Measurements from ENCODE around the gene DLX5. TPM values are rescaled to one million over a fixed set of nuclear protein-coding genes. Genes with fewer than 3 reads are reported as not detected.

The DLX5 gene
- total and polyA plus RNA-seq, 9 of the 15 experiments (the other 6 are each of a cell fraction or from before 2014, with no cell fraction given): not detected

DNA sequence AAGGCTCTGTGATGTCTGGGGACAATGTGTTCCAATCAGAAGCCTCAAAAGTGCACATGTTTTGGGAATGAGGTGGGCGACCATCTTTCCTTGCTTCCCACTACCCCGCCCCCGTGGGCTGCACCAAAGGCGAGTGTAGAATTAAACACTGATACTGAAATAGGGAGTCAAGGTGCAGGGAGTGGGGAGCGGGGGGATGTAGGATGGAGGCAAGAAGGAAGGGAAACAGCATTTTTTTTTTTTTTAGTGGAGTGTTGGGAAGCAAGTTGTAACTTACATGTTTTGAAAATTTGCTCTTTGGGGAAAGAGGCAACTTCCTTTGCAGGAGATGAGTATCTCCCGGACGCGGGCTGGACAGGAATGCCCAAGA, 484 bp upstream of the DLX5 start:
- no peak overlapping the region for H2AFZ ChIP-seq (ENCODE audit: low read depth, low read length)
- WGBS (ENCODE audit: insufficient coverage, low coverage, missing lambda C conversion rate): under 1% methylated on average over 8 of the region's 8 CpGs
- in situ Hi-C loops (cut with MboI): loop anchor here (5.0 to 10.0 kb wide), 2 partner anchors 943 to 1110 kb away; no protein-coding TSS in a partner anchor
- no peak overlapping the region for H3K9ac ChIP-seq (ENCODE audit: insufficient read depth in 1 of 2, low read depth in 2 of 2, low read length in 2 of 2)
- no peak overlapping the region for H3K4me2 ChIP-seq (ENCODE audit: insufficient read depth, low read length)
- H3K9me3 ChIP-seq (replicated peaks; ENCODE audit: control insufficient read depth, insufficient read depth, low read depth, low read length): no peaks in the 10 kb centered on the region
- no peak for TF ChIP-seq PHB (CRISPR knock-in tag; IDR thresholded peaks at IDR 0.05)
- TF ChIP-seq FOXK1 (CRISPR knock-in tag; IDR thresholded peaks at IDR 0.05; ENCODE audit: borderline replicate concordance): no peak
- POLR2A ChIA-PET: no interaction called here
- peaks cover 66 to 74% of the 10 kb centered on the region in 2 experiments for H3K27me3 ChIP-seq (ENCODE audit: control insufficient read depth in 2 of 2, insufficient read depth in 2 of 2, low read length in 2 of 2)
- no peaks in the 10 kb centered on the region for H3K36me3 ChIP-seq (ENCODE audit: control insufficient read depth, insufficient read depth, low read length)
- CTCF ChIA-PET (ENCODE audit: low intra/inter-chr PET ratio): no interaction called here
- no peaks in the 10 kb centered on the region for H3K79me2 ChIP-seq (ENCODE audit: control insufficient read depth, insufficient read depth, low read length)
- no peak for DNase-seq (ENCODE audit: extremely low read depth in 1 of 4, low spot score in 3 of 4)
- no peak for FAIRE-seq
- H3K4me3 ChIP-seq: no peak overlapping the region
- H3K27ac ChIP-seq (ENCODE audit: extremely low read depth, low read depth, low read length): no peak overlapping the region
- no peak for ATAC-seq
- H3K4me1 ChIP-seq (replicated peaks in 1 of 2; ENCODE audit: control insufficient read depth in 2 of 2, insufficient read depth in 2 of 2, low read length in 2 of 2): peaks cover 0 to 15% of the 10 kb centered on the region in 2 experiments; a peak in 1 of 5 replicates
- no peaks in the 10 kb centered on the region for H3K9me1 ChIP-seq (ENCODE audit: control insufficient read depth, insufficient read depth, low read length)
- intact Hi-C loops (cut with micrococcal nuclease): loop anchor here (5.0 kb wide), 1 partner anchor 1303 kb away; no protein-coding TSS in a partner anchor
- 0 out of 2 replicates have a peak, but pooled peaks cover 5% of the 10 kb centered on the region for H4K20me1 ChIP-seq (replicated peaks; ENCODE audit: control insufficient read depth, insufficient read depth, low read length)
- no TSS peak for BruUV-seq (replicated peaks)

DNA sequence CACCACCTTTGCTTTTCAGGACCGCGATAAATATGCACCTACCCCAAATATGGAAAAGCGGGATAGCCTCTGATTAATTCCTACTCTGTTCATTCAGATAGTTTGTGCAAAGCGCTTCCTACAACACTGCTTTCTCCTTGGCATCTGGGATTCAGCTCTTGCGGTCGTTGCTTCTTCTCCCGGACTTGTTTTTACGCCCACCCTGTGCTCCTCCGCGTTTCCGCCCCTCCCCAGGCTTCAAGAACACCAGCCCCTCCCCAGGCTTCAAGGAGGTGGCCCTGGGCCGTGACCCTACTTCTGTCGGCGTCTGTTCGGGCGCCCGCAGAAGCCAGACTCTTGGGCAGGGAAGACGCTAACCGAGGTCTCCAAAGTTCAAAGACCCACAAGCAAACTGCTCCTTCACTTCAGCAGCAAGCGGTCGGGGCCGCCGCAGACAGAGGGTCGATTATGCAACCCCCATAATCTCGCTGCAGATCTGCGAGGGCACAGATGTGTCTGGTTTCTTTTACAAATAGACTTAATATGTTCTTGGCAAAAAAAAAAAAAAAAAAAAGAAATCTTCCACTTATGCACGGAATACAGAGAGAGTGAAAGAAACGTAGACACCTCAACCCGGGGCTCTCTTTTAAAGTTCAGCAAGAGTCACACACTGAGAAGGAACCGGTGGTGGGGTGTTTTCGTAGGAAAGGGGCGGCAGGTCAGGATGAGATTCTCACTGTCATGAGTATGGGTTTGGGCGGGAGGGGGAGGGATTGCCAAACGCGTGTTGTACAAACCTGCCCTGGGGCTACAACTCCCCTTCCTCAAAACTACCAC, 1.9 kb downstream of the DLX5 start:
- Histone ChIP-seq H3K9me3 (replicated peaks; ENCODE audit: control insufficient read depth, insufficient read depth, low read depth, low read length) (no peaks in the 10 kb centered on the region), H3K4me3 (no peak overlapping the region), H3K79me2 (ENCODE audit: control insufficient read depth, insufficient read depth, low read length) (no peaks in the 10 kb centered on the region), H2AFZ (ENCODE audit: low read depth, low read length) (no peak overlapping the region), H3K4me2 (ENCODE audit: insufficient read depth, low read length) (no peak overlapping the region), H3K36me3 (ENCODE audit: control insufficient read depth, insufficient read depth, low read length) (no peaks in the 10 kb centered on the region), H3K4me1 (replicated peaks in 1 of 2; ENCODE audit: control insufficient read depth in 2 of 2, insufficient read depth in 2 of 2, low read length in 2 of 2) (peaks cover 0 to 15% of the 10 kb centered on the region in 2 experiments; a peak in 1 of 5 replicates), H3K9me1 (ENCODE audit: control insufficient read depth, insufficient read depth, low read length) (no peaks in the 10 kb centered on the region), H3K9ac (ENCODE audit: insufficient read depth in 1 of 2, low read depth in 2 of 2, low read length in 2 of 2) (no peak overlapping the region), H3K27ac (ENCODE audit: extremely low read depth, low read depth, low read length) (no peak overlapping the region), H4K20me1 (replicated peaks; ENCODE audit: control insufficient read depth, insufficient read depth, low read length) (0 out of 2 replicates have a peak, but pooled peaks cover 3% of the 10 kb centered on the region), H3K27me3 (ENCODE audit: control insufficient read depth in 2 of 2, insufficient read depth in 2 of 2, low read length in 2 of 2) (peaks cover 83 to 92% of the 10 kb centered on the region in 2 experiments)
- 7% methylated on average over 31 of the region's 35 CpGs for WGBS (ENCODE audit: insufficient coverage, low coverage, missing lambda C conversion rate)
- in situ Hi-C loops (cut with MboI) (loop anchor here (10.0 kb wide), 1 partner anchor 1108 kb away; no protein-coding TSS in a partner anchor), intact Hi-C loops (cut with micrococcal nuclease) (no loop called here)
- POLR2A ChIA-PET: no interaction called here
- no peak for DNase-seq (ENCODE audit: extremely low read depth in 1 of 4, low spot score in 3 of 4)
- CTCF ChIA-PET (ENCODE audit: low intra/inter-chr PET ratio): no interaction called here
- no TSS peak for BruUV-seq (replicated peaks)
- no peak for ATAC-seq
- no peak for FAIRE-seq
- TF ChIP-seq RFX5 (IDR thresholded peaks at IDR 0.05; ENCODE audit: low read depth, low read length) (no peak), TAL1 (IDR thresholded peaks at IDR 0.05) (no peak), FOXK1 (CRISPR knock-in tag; IDR thresholded peaks at IDR 0.05; ENCODE audit: borderline replicate concordance) (no peak), RBM39 (optimal IDR thresholded peaks at IDR 0.05; ENCODE audit: low read depth, low read length) (no peak), PHB (CRISPR knock-in tag; IDR thresholded peaks at IDR 0.05) (no peak), SIN3A (IDR thresholded peaks at IDR 0.05; ENCODE audit: borderline replicate concordance in 2 of 2, control insufficient read depth in 1 of 2, low read depth in 2 of 2, low read length in 2 of 2) (no peak), ARNT (IDR thresholded peaks at IDR 0.05) (no peak), RBM15 (IDR thresholded peaks at IDR 0.05; ENCODE audit: insufficient read depth, low read length) (no peak), MTA2 (IDR thresholded peaks at IDR 0.05; ENCODE audit: low read depth) (no peak), ZKSCAN3 (CRISPR knock-in tag; IDR thresholded peaks at IDR 0.05) (no peak)
- TF ChIP-seq, protein P1, sequence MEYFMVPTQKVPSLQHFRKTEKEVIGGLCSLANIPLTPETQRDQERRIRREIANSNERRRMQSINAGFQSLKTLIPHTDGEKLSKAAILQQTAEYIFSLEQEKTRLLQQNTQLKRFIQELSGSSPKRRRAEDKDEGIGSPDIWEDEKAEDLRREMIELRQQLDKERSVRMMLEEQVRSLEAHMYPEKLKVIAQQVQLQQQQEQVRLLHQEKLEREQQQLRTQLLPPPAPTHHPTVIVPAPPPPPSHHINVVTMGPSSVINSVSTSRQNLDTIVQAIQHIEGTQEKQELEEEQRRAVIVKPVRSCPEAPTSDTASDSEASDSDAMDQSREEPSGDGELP (CRISPR knock-in tag; IDR thresholded peaks at IDR 0.05; ENCODE audit: borderline replicate concordance): no peak
- TF ChIP-seq, protein P2, sequence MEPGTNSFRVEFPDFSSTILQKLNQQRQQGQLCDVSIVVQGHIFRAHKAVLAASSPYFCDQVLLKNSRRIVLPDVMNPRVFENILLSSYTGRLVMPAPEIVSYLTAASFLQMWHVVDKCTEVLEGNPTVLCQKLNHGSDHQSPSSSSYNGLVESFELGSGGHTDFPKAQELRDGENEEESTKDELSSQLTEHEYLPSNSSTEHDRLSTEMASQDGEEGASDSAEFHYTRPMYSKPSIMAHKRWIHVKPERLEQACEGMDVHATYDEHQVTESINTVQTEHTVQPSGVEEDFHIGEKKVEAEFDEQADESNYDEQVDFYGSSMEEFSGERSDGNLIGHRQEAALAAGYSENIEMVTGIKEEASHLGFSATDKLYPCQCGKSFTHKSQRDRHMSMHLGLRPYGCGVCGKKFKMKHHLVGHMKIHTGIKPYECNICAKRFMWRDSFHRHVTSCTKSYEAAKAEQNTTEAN (CRISPR knock-in tag; IDR thresholded peaks at IDR 0.05): no peak

Measured in K562 (cell line).